Astrocyte (in vitro differentiated cells and primary cell): Measurements from ENCODE around the gene PIK3CD. TPM values are rescaled to one million over a fixed set of nuclear protein-coding genes. Genes with fewer than 3 reads are reported as not detected.

Experiments used
- DNase-seq: peaks from one replicate; pipeline ENCODE4 v3.0.0-alpha.2; 2010; ENCODE audit warnings: low read depth
- FAIRE-seq: peaks from 2 replicates; lab custom pipeline; 2011; peaks lifted over from hg19 to GRCh38; lab: Jason Lieb, UNC
- H2AFZ ChIP-seq: 2 replicates; pipeline ENCODE4 v1.6.0; 2012; ENCODE audit warnings: low read depth, low read length, inconsistent platforms
- H3K27ac ChIP-seq: 2 replicates; pipeline ENCODE4 v1.5.1; 2011; ENCODE audit warnings: low read depth, low read length, inconsistent platforms
- H3K27me3 ChIP-seq: 2 replicates; pipeline ENCODE4 v1.6.0; 2011; ENCODE audit warnings: low read length, inconsistent platforms; ENCODE audit not compliant: insufficient read depth
- H3K36me3 ChIP-seq: 2 replicates; pipeline ENCODE4 v1.5.1; 2011; ENCODE audit warnings: low read length, inconsistent platforms; ENCODE audit not compliant: insufficient read depth
- H3K4me1 ChIP-seq: 2 replicates; pipeline ENCODE4 v1.5.1; 2011; ENCODE audit warnings: low read length, inconsistent platforms; ENCODE audit not compliant: insufficient read depth
- H3K4me2 ChIP-seq: 2 replicates; pipeline ENCODE4 v1.6.0; 2012; ENCODE audit warnings: low read length, inconsistent platforms
- H3K4me3 ChIP-seq: 2 replicates; pipeline ENCODE4 v1.5.1; 2011; ENCODE audit warnings: low read depth, mild to moderate bottlenecking, low read length, inconsistent platforms; ENCODE audit not compliant: insufficient read depth
- H3K79me2 ChIP-seq: 2 replicates; pipeline ENCODE4 v1.6.0; 2012; ENCODE audit warnings: mild to moderate bottlenecking, low read length, inconsistent platforms; ENCODE audit not compliant: insufficient read depth
- H3K9ac ChIP-seq: 2 replicates; pipeline ENCODE4 v1.6.0; 2012; ENCODE audit warnings: mild to moderate bottlenecking, low read length, inconsistent platforms
- H3K9me3 ChIP-seq: 2 replicates; pipeline ENCODE4 v1.5.1; 2012; ENCODE audit warnings: low read depth, mild to moderate bottlenecking, low read length, inconsistent platforms; ENCODE audit not compliant: insufficient read depth
- H4K20me1 ChIP-seq: 2 replicates; pipeline ENCODE4 v1.6.0; 2012; ENCODE audit warnings: low read length, inconsistent platforms; ENCODE audit not compliant: insufficient read depth
- H3K27ac Mint-ChIP-seq: one replicate; pipeline ENCODE4 v1.8.0; 2021; ENCODE audit warnings: mild to moderate bottlenecking, mixed read lengths; ENCODE audit not compliant: unreplicated experiment
- H3K27me3 Mint-ChIP-seq: one replicate; pipeline ENCODE4 v1.8.0; 2021; ENCODE audit warnings: low read depth, mixed read lengths; ENCODE audit not compliant: unreplicated experiment
- H3K36me3 Mint-ChIP-seq: one replicate; pipeline ENCODE4 v1.8.0; 2021; ENCODE audit warnings: low read depth, mixed read lengths; ENCODE audit not compliant: unreplicated experiment
- H3K4me1 Mint-ChIP-seq: one replicate; pipeline ENCODE4 v1.8.0; 2021; ENCODE audit warnings: low read depth, mixed read lengths; ENCODE audit not compliant: unreplicated experiment
- H3K4me3 Mint-ChIP-seq: one replicate; pipeline ENCODE4 v1.8.0; 2021; ENCODE audit warnings: mild to moderate bottlenecking, moderate library complexity, mixed read lengths; ENCODE audit not compliant: unreplicated experiment
- H3K9me3 Mint-ChIP-seq: one replicate; pipeline ENCODE4 v1.8.0; 2021; ENCODE audit warnings: mild to moderate bottlenecking, mixed read lengths; ENCODE audit not compliant: unreplicated experiment
- CTCF ChIP-seq: IDR thresholded peaks from 2 replicates; pipeline ENCODE4 v1.5.1; 2011; ENCODE audit warnings: low read depth, mild to moderate bottlenecking, inconsistent platforms, low read length, moderate library complexity; ENCODE audit not compliant: insufficient read depth
- EZH2 ChIP-seq: IDR thresholded peaks from 2 replicates; pipeline ENCODE4 v1.6.1; 2012; ENCODE audit warnings: mild to moderate bottlenecking, low read length, inconsistent platforms; ENCODE audit not compliant: insufficient read depth
- total RNA-seq: library from RNA; stranded (reverse); gene quantifications from 2 replicates; pipeline ENCODE4 v1.2.1, GENCODE V29; 2021

The PIK3CD gene
- total RNA-seq, 1 donor from 2014 or later = 29.5 TPM

GRCh38 chr1:9653491-9654050, 2.0 kb downstream of the PIK3CD start:
- H3K36me3 Mint-ChIP-seq = no peaks in the 10 kb centered on the region
- peaks cover 18% of the 10 kb centered on the region for H3K27me3 ChIP-seq
- DNase-seq (no peak), FAIRE-seq (no peak)
- H3K27ac ChIP-seq = no peak overlapping the region
- no peak overlapping the region for H3K27ac Mint-ChIP-seq
- no peak overlapping the region for H3K4me3 Mint-ChIP-seq
- H3K79me2 ChIP-seq = no peaks in the 10 kb centered on the region
- no peak overlapping the region for H3K4me3 ChIP-seq
- H3K9me3 ChIP-seq = no peaks in the 10 kb centered on the region
- peaks cover 3% of the 10 kb centered on the region for H4K20me1 ChIP-seq
- peaks cover 2% of the 10 kb centered on the region for H3K4me1 ChIP-seq
- H3K4me2 ChIP-seq = no peak overlapping the region
- no peaks in the 10 kb centered on the region for H3K4me1 Mint-ChIP-seq
- TF ChIP-seq CTCF = no peak
- TF ChIP-seq EZH2 = no peak
- no peak overlapping the region for H3K9ac ChIP-seq
- H2AFZ ChIP-seq = no peak overlapping the region
- no peaks in the 10 kb centered on the region for H3K9me3 Mint-ChIP-seq
- peaks cover 41% of the 10 kb centered on the region for H3K27me3 Mint-ChIP-seq
- H3K36me3 ChIP-seq = no peaks in the 10 kb centered on the region

DNA sequence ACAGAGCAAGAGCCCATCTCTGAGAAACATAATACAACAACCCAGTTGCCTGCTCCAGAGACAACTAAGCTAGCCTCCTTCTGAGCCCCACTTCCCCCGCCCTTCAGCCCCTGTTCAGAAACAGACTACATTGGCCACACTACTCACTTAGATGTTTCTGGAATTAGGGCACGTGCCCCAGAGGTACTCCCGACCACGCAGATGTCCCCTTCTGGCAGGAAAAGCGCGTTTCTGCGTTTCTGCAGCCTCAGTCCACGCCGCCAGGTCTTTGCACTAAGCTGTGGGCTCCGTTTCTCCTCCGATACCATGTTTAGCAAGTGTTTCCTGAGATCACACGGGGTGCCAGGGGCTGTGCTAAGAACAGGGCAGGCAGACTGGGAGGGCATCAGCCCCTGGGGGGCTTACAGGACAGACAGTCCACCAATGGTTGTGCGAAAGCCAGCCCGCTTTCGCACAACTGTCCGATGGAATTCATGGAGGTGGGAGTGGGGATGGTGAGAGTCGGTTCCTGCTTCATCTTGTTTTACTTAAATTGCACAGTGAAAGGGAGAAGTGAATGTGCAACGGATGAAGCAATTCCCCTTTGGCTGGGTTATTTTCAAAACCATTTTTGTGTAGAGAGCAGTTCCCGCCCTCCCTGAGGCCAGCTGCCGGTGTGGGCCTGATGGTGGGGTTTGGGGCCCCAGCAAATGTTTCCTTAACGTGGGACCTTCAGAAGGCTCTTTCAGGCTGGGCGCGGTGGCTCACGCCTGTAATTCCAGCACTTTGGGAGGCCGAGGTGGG, 2.7 kb downstream of the PIK3CD start:
- H3K79me2 ChIP-seq = no peaks in the 10 kb centered on the region
- H3K36me3 ChIP-seq = no peaks in the 10 kb centered on the region
- no peak overlapping the region for H3K4me3 Mint-ChIP-seq
- no peak for TF ChIP-seq CTCF
- no peak for TF ChIP-seq EZH2
- no peak overlapping the region for H3K27ac ChIP-seq
- H3K9me3 Mint-ChIP-seq = no peaks in the 10 kb centered on the region
- peaks cover 3% of the 10 kb centered on the region for H4K20me1 ChIP-seq
- DNase-seq (no peak), FAIRE-seq (no peak)
- H3K9ac ChIP-seq = no peak overlapping the region
- H3K27ac Mint-ChIP-seq = no peak overlapping the region
- H3K4me1 Mint-ChIP-seq = no peaks in the 10 kb centered on the region
- no peak overlapping the region for H2AFZ ChIP-seq
- H3K4me3 ChIP-seq = no peak overlapping the region
- H3K4me1 ChIP-seq = peaks cover 2% of the 10 kb centered on the region
- no peaks in the 10 kb centered on the region for H3K9me3 ChIP-seq
- no peaks in the 10 kb centered on the region for H3K36me3 Mint-ChIP-seq
- no peak overlapping the region for H3K4me2 ChIP-seq
- peaks cover 18% of the 10 kb centered on the region for H3K27me3 ChIP-seq
- H3K27me3 Mint-ChIP-seq = peaks cover 39% of the 10 kb centered on the region
